Liver (tissue), 9 donors: Measurements from ENCODE around the gene NHSL2. TPM values are rescaled to one million over a fixed set of nuclear protein-coding genes. Genes with fewer than 3 reads are reported as not detected.

Experiments used
- DNase-seq: peaks from one replicate; pipeline ENCODE4 v3.0.0-alpha.2; 2017; ENCODE audit warnings: low spot score
- H3K27ac ChIP-seq, 2 donors: one replicate each; pipeline ENCODE4 v1.7.0; 2013; ENCODE audit warnings: inconsistent platforms in 2 of 2, low read length in 2 of 2, control low read depth in 1 of 2, low read depth in 1 of 2, mild to moderate bottlenecking in 1 of 2
- H3K27me3 ChIP-seq, 4 donors: one replicate each; pipeline versions ENCODE4 v1.6.1 to v1.7.0; 2013; ENCODE audit warnings: low read length in 3 of 4, inconsistent platforms in 1 of 4, mild to moderate bottlenecking in 1 of 4, moderate library complexity in 1 of 4; ENCODE audit not compliant: control insufficient read depth in 4 of 4, insufficient read depth in 4 of 4
- H3K36me3 ChIP-seq, 4 donors: one replicate each; pipeline versions ENCODE4 v1.6.1 to v1.7.0; 2013; ENCODE audit warnings: low read length in 3 of 4, mild to moderate bottlenecking in 3 of 4, low read depth in 1 of 4, moderate library complexity in 1 of 4; ENCODE audit not compliant: control insufficient read depth in 4 of 4, insufficient read depth in 3 of 4
- H3K4me1 ChIP-seq, 4 donors: one replicate each; pipeline versions ENCODE4 v1.6.1 to v1.7.0; 2013; ENCODE audit warnings: low read length in 3 of 4, mild to moderate bottlenecking in 3 of 4, moderate library complexity in 1 of 4; ENCODE audit not compliant: control insufficient read depth in 4 of 4, insufficient read depth in 4 of 4
- H3K4me3 ChIP-seq, 3 donors: one replicate each; pipeline versions ENCODE4 v1.6.1 to v1.7.0; 2013; ENCODE audit warnings: low read length in 3 of 3, control low read depth in 1 of 3, low read depth in 1 of 3, mild to moderate bottlenecking in 1 of 3
- H3K9ac ChIP-seq, 2 donors: one replicate each; pipeline ENCODE4 v1.7.0; 2013; ENCODE audit warnings: low read length in 2 of 2, mild to moderate bottlenecking in 2 of 2, moderate library complexity in 2 of 2, control low read depth in 1 of 2, low read depth in 1 of 2
- H3K9me3 ChIP-seq, 4 donors: one replicate each; pipeline versions ENCODE4 v1.6.1 to v1.7.0; 2013; ENCODE audit warnings: low read length in 3 of 4; ENCODE audit not compliant: control insufficient read depth in 4 of 4
- ATF3 ChIP-seq: IDR thresholded peaks from 2 replicates; pipeline ENCODE4 v1.6.1; 2016; ENCODE audit warnings: antibody characterized with exemption
- EGR1 ChIP-seq, 2 donors: IDR thresholded peaks; 2 replicates each; pipeline ENCODE4 v1.6.1; 2016 to 2018; ENCODE audit warnings: antibody characterized with exemption in 2 of 2, low read depth in 2 of 2
- FOXA2 ChIP-seq: IDR thresholded peaks from 2 replicates; pipeline ENCODE4 v1.6.1; 2016; ENCODE audit warnings: antibody characterized with exemption
- GABPA ChIP-seq, 2 donors: IDR thresholded peaks in 1 of 2; conservative IDR thresholded peaks in 1 of 2; 2 replicates each; pipeline ENCODE4 v1.6.1; 2016; ENCODE audit warnings: antibody characterized with exemption in 2 of 2, mild to moderate bottlenecking in 1 of 2, moderate library complexity in 1 of 2
- HNF4A ChIP-seq, 2 donors: conservative IDR thresholded peaks; 2 replicates each; pipeline ENCODE4 v1.6.1; 2016; ENCODE audit warnings: antibody characterized with exemption in 2 of 2, mild to moderate bottlenecking in 2 of 2
- HNF4G ChIP-seq: IDR thresholded peaks from 2 replicates; pipeline ENCODE4 v1.6.1; 2016; ENCODE audit warnings: antibody characterized with exemption
- JUND ChIP-seq, 2 donors: IDR thresholded peaks; 2 replicates each; pipeline ENCODE4 v1.6.1; 2016; ENCODE audit warnings: antibody characterized with exemption in 2 of 2
- NR2F2 ChIP-seq: IDR thresholded peaks from 2 replicates; pipeline ENCODE4 v1.6.1; 2016; ENCODE audit warnings: antibody characterized with exemption
- RAD21 ChIP-seq, 2 donors: IDR thresholded peaks; 2 replicates each; pipeline ENCODE4 v1.6.1; 2016; ENCODE audit warnings: antibody characterized with exemption in 2 of 2, mild to moderate bottlenecking in 2 of 2
- REST ChIP-seq: IDR thresholded peaks from 2 replicates; pipeline ENCODE4 v1.6.1; 2016; ENCODE audit warnings: antibody characterized with exemption, mild to moderate bottlenecking
- SP1 ChIP-seq: IDR thresholded peaks from 2 replicates; pipeline ENCODE4 v1.6.1; 2018; ENCODE audit warnings: antibody characterized with exemption, mild to moderate bottlenecking
- YY1 ChIP-seq: IDR thresholded peaks from 2 replicates; pipeline ENCODE4 v1.6.1; 2016; ENCODE audit warnings: antibody characterized with exemption, mild to moderate bottlenecking
- ZBTB33 ChIP-seq: IDR thresholded peaks from 2 replicates; pipeline ENCODE4 v1.6.1; 2016; ENCODE audit warnings: antibody characterized with exemption
- WGBS: extraction: QIAGEN DNeasy Blood & Tissue Kit; methylation state at CpG from one replicate; pipeline ENCODE4 v1.1.7; 2013; 5-methylcytosine and 5-hydroxymethylcytosine counted together
- polyA plus RNA-seq, 2 donors: library from polyadenylated mRNA; stranded (reverse) in 1 of 2; unstranded in 1 of 2; fragments of 200-250 nt in 1 of 2; fragments of >200 nt in 1 of 2; fragmentation: Nextera tagmentation in 1 of 2; extraction: Ambion mirVana in 1 of 2; gene quantifications; one replicate each; pipeline versions ENCODE4 v1.2.1 to v1.2.3, GENCODE V29; 2013 to 2015
- total RNA-seq, 2 donors: library from RNA; depleted of rRNA; stranded (reverse); fragments of >200 nt; gene quantifications; one replicate each; pipeline ENCODE4 v1.2.3, GENCODE V29; 2014
- TF ChIP-seq, protein P1 (sequence below): IDR thresholded peaks from 2 replicates; pipeline ENCODE4 v1.6.1; 2016; ENCODE audit warnings: antibody characterized with exemption
- donor health status: healthy.
- donor health status: healthy.
- donor health status: healthy.
- donor health status: healthy.
- donor health status: healthy.

Gene NHSL2
- total and polyA plus RNA-seq, 4 donors = 0.45 to 1.3 (median 1.1) TPM

GRCh38 chrX:72114306-72114705, 203.7 kb downstream of the NHSL2 start:
- WGBS = 78% methylated on average over 6 of the region's 6 CpGs
- no peaks in the 10 kb centered on the region for H3K36me3 ChIP-seq
- no peak for DNase-seq
- H3K27me3 ChIP-seq = no peaks in the 10 kb centered on the region
- H3K4me1 ChIP-seq = peaks cover 0 to 3% (median under 1%) of the 10 kb centered on the region in 4 donors
- no peak overlapping the region for H3K27ac ChIP-seq
- H3K9ac ChIP-seq = no peak overlapping the region
- no peaks in the 10 kb centered on the region for H3K9me3 ChIP-seq
- no peak for TF ChIP-seq HNF4A (conservative IDR thresholded peaks at IDR 0.05)
- no peak for TF ChIP-seq FOXA2
- TF ChIP-seq NR2F2 = no peak
- TF ChIP-seq EGR1 (IDR thresholded peaks at IDR 0.05; ENCODE audit: low read depth in 2 of 2) = no peak
- TF ChIP-seq SP1 = no peak
- no peak for TF ChIP-seq ATF3
- no peak for TF ChIP-seq GABPA (IDR thresholded peaks at IDR 0.05 in 1 of 2, conservative IDR thresholded peaks at IDR 0.05 in 1 of 2)
- TF ChIP-seq RAD21 (IDR thresholded peaks at IDR 0.05) = no peak
- TF ChIP-seq JUND (IDR thresholded peaks at IDR 0.05) = no peak
- TF ChIP-seq HNF4G = no peak
- H3K4me3 ChIP-seq = no peak overlapping the region

GRCh38 chrX:72114807-72115206, 204.2 kb downstream of the NHSL2 start:
- H3K36me3 ChIP-seq = no peaks in the 10 kb centered on the region
- no peak overlapping the region for H3K4me3 ChIP-seq
- H3K9me3 ChIP-seq = no peaks in the 10 kb centered on the region
- H3K9ac ChIP-seq = no peak overlapping the region
- H3K27me3 ChIP-seq = no peaks in the 10 kb centered on the region
- H3K4me1 ChIP-seq = peaks cover 0 to 3% (median under 1%) of the 10 kb centered on the region in 4 donors
- no peak overlapping the region for H3K27ac ChIP-seq
- 84% methylated on average over 4 of the region's 4 CpGs for WGBS
- no peak for DNase-seq
- TF ChIP-seq, protein P1, sequence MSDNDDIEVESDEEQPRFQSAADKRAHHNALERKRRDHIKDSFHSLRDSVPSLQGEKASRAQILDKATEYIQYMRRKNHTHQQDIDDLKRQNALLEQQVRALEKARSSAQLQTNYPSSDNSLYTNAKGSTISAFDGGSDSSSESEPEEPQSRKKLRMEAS = no peak
- TF ChIP-seq YY1 = no peak
- TF ChIP-seq FOXA2 = no peak
- no peak for TF ChIP-seq ZBTB33
- TF ChIP-seq NR2F2 = no peak
- no peak for TF ChIP-seq RAD21 (IDR thresholded peaks at IDR 0.05)
- TF ChIP-seq ATF3 = no peak
- TF ChIP-seq GABPA (IDR thresholded peaks at IDR 0.05 in 1 of 2, conservative IDR thresholded peaks at IDR 0.05 in 1 of 2) = no peak
- TF ChIP-seq HNF4G = no peak
- no peak for TF ChIP-seq SP1
- TF ChIP-seq REST = no peak
- no peak for TF ChIP-seq EGR1 (IDR thresholded peaks at IDR 0.05; ENCODE audit: low read depth in 2 of 2)
